ENCODE data around the gene TMEM51. TPM values are rescaled to one million over a fixed set of nuclear protein-coding genes. Genes with fewer than 3 reads are reported as not detected.

Gene TMEM51
- total RNA-seq, 5 donors from 2014 or later (not counting 1 experiment from before 2014, with no cell fraction given), result 0.23 to 0.26 TPM; not detected in 3

DNA sequence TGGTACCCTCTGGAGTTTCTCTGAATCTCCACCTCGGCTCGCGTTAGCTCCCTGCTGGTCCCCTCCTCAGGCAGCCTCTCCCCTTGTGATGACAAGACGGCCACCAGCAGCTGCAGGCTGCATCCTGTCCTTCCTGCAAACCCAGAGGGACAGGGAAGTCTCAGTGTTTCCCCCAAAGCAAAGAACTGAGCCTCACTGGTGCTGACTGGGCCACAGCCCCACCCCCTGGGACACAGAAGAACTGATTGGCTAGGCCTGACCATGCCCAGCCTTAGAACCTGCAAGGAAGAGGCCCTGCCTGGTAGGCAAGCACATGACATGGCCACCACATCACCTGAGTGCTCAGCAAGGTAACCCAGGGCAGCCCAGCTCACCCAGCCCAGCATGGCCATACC lies 34.6 kb downstream of the TMEM51 start:
- Mint-ChIP-seq H3K9me3 (no peaks in the 10 kb centered on the region), H3K27me3 (peaks cover 20 to 31% of the 10 kb centered on the region in 2 donors), H3K36me3 (no peaks in the 10 kb centered on the region), H3K4me1 (no peaks in the 10 kb centered on the region), H3K27ac (no peak overlapping the region), H3K4me3 (no peak overlapping the region)
- H3K4me3 ChIP-seq (ENCODE audit: control insufficient read depth in 1 of 2, extremely low read depth in 1 of 2, low read length in 1 of 2), result no peak overlapping the region
- H3K27ac ChIP-seq (ENCODE audit: low read length), result no peak overlapping the region
- no peaks in the 10 kb centered on the region for H3K36me3 ChIP-seq (ENCODE audit: control insufficient read depth in 2 of 2, extremely low read depth in 1 of 2, insufficient read depth in 1 of 2, low read length in 1 of 2)
- no peaks in the 10 kb centered on the region for H3K9me3 ChIP-seq
- ATAC-seq (replicated peaks in 1 of 4) (no peak), DNase-seq (no peak)
- WGBS (ENCODE audit: insufficient coverage), result 81% methylated on average over 4 of the region's 4 CpGs
- ChIA-PET POLR2A (no interaction called here), CTCF (no interaction called here)
- peaks cover 0 to 24% of the 10 kb centered on the region in 2 experiments for H3K27me3 ChIP-seq (replicated peaks in 1 of 2; ENCODE audit: control insufficient read depth in 2 of 2, extremely low read depth in 1 of 2, insufficient read depth in 2 of 2, low read length in 1 of 2)
- H3K4me1 ChIP-seq (ENCODE audit: control insufficient read depth in 1 of 2, extremely low read depth in 1 of 2, insufficient read depth in 2 of 2, low read length in 2 of 2), result no peaks in the 10 kb centered on the region

DNA sequence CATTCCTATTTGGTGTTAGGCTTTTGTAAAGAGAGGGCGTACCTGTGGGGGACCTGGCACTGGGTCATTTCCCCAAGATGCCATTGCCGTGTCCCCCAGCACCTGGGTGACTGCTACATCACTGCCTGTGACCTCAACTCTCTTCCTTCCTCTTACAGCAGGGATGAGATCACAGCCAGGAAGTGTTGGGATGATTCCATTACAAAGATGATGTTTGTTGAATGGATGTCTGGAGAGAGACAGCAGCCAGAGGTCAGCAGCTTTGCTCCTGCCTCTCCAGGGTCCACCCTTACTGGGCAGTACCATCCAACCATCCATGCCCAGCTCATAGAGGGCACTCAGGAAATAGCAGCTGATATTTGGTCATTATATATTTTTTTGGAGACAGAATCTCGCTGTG lies 35.1 kb downstream of the TMEM51 start:
- DNase-seq, result no peak
- ATAC-seq (replicated peaks in 1 of 4), result no peak
- no peaks in the 10 kb centered on the region for H3K9me3 Mint-ChIP-seq
- no peaks in the 10 kb centered on the region for H3K4me1 Mint-ChIP-seq
- no CpG with 5 or more reads among the region's 3 CpGs for WGBS (ENCODE audit: insufficient coverage)
- no peak overlapping the region for H3K27ac Mint-ChIP-seq
- H3K27me3 Mint-ChIP-seq, result peaks cover 15 to 27% of the 10 kb centered on the region in 2 donors
- Histone ChIP-seq H3K4me3 (ENCODE audit: control insufficient read depth in 1 of 2, extremely low read depth in 1 of 2, low read length in 1 of 2) (no peak overlapping the region), H3K36me3 (ENCODE audit: control insufficient read depth in 2 of 2, extremely low read depth in 1 of 2, insufficient read depth in 1 of 2, low read length in 1 of 2) (no peaks in the 10 kb centered on the region), H3K9me3 (no peaks in the 10 kb centered on the region), H3K4me1 (ENCODE audit: control insufficient read depth in 1 of 2, extremely low read depth in 1 of 2, insufficient read depth in 2 of 2, low read length in 2 of 2) (no peaks in the 10 kb centered on the region), H3K27ac (ENCODE audit: low read length) (no peak overlapping the region), H3K27me3 (replicated peaks in 1 of 2; ENCODE audit: control insufficient read depth in 2 of 2, extremely low read depth in 1 of 2, insufficient read depth in 2 of 2, low read length in 1 of 2) (peaks cover 0 to 24% of the 10 kb centered on the region in 2 experiments)
- POLR2A ChIA-PET, result no interaction called here
- H3K36me3 Mint-ChIP-seq, result no peaks in the 10 kb centered on the region
- no peak overlapping the region for H3K4me3 Mint-ChIP-seq
- CTCF ChIA-PET, result no interaction called here

DNA sequence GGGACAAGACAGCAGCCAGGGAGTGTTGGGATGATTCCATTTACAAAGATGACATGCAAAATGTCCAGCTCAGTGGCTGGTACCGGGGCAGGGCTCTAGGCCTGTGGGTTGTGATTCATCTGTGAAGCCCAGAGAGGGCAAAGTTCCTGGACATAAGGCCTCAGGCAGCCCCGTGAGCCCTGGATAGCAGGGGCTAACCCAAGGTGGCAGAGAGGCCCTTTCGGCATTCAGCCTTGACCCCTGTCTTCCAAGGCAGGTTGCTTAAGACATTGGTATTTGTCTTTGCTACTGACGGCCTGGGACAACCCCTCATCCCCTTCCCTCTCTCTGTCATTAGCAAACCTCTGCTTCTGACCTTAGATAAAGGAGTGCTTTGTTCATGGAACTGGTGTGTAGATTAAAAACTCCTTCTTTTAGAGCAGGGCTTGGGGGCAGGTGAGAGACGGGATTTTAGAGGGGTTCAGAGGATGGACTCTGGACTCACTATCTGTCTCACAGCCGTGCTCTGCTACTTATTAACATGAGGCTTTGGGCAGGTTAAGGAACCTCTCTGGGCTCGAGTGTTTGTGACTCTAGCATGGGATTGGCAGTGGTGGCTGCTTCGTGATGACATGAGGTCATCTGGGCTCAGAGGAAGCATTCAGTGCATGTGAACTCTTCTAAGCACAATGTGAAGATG lies 36.3 kb downstream of the TMEM51 start:
- Histone ChIP-seq H3K4me1 (ENCODE audit: control insufficient read depth in 1 of 2, extremely low read depth in 1 of 2, insufficient read depth in 2 of 2, low read length in 2 of 2) (no peaks in the 10 kb centered on the region), H3K9me3 (no peaks in the 10 kb centered on the region), H3K36me3 (ENCODE audit: control insufficient read depth in 2 of 2, extremely low read depth in 1 of 2, insufficient read depth in 1 of 2, low read length in 1 of 2) (no peaks in the 10 kb centered on the region), H3K4me3 (ENCODE audit: control insufficient read depth in 1 of 2, extremely low read depth in 1 of 2, low read length in 1 of 2) (no peak overlapping the region), H3K27me3 (replicated peaks in 1 of 2; ENCODE audit: control insufficient read depth in 2 of 2, extremely low read depth in 1 of 2, insufficient read depth in 2 of 2, low read length in 1 of 2) (peaks cover 0 to 20% of the 10 kb centered on the region in 2 experiments), H3K27ac (ENCODE audit: low read length) (no peak overlapping the region)
- Mint-ChIP-seq H3K4me3 (no peak overlapping the region), H3K27me3 (peaks cover 15 to 21% of the 10 kb centered on the region in 2 donors), H3K4me1 (no peaks in the 10 kb centered on the region), H3K36me3 (no peaks in the 10 kb centered on the region), H3K27ac (no peak overlapping the region), H3K9me3 (no peaks in the 10 kb centered on the region)
- WGBS (ENCODE audit: insufficient coverage), result 86% methylated on average over 7 of the region's 8 CpGs
- DNase-seq (no peak), ATAC-seq (replicated peaks in 1 of 4) (no peak)
- POLR2A ChIA-PET, result no interaction called here
- CTCF ChIA-PET, result no interaction called here

DNA sequence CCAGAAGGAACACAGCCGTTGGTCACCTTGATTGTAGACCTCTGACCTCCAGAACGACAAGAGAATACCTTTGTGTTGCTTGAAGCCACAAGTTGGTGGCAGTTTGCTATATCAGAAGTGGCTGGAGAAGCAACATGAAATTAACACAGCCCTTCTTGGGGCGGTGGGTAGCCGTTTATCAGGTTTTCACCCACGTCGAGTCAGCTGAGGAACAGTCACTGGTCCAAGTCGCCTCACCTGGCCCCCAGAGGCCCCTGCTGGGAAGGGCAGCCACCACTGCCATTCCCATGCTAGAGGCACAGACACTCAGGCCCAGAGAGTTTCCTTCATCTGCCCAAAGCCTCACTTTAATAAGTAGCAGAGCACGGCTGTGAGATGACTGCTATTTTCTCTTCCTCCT lies 37.7 kb downstream of the TMEM51 start:
- no peak for ATAC-seq (replicated peaks in 1 of 4)
- Histone ChIP-seq H3K36me3 (ENCODE audit: control insufficient read depth in 2 of 2, extremely low read depth in 1 of 2, insufficient read depth in 1 of 2, low read length in 1 of 2) (no peaks in the 10 kb centered on the region), H3K4me1 (ENCODE audit: control insufficient read depth in 1 of 2, extremely low read depth in 1 of 2, insufficient read depth in 2 of 2, low read length in 2 of 2) (no peaks in the 10 kb centered on the region), H3K27me3 (replicated peaks in 1 of 2; ENCODE audit: control insufficient read depth in 2 of 2, extremely low read depth in 1 of 2, insufficient read depth in 2 of 2, low read length in 1 of 2) (peaks cover 0 to 17% of the 10 kb centered on the region in 2 experiments), H3K4me3 (ENCODE audit: control insufficient read depth in 1 of 2, extremely low read depth in 1 of 2, low read length in 1 of 2) (no peak overlapping the region), H3K27ac (ENCODE audit: low read length) (no peak overlapping the region), H3K9me3 (no peaks in the 10 kb centered on the region)
- ChIA-PET POLR2A (no interaction called here), CTCF (no interaction called here)
- 71% methylated on average over 7 of the region's 8 CpGs for WGBS (ENCODE audit: insufficient coverage)
- Mint-ChIP-seq H3K27ac (no peak overlapping the region), H3K4me3 (no peak overlapping the region), H3K4me1 (no peaks in the 10 kb centered on the region), H3K9me3 (no peaks in the 10 kb centered on the region), H3K27me3 (peaks cover 11 to 16% of the 10 kb centered on the region in 2 donors), H3K36me3 (no peaks in the 10 kb centered on the region)
- DNase-seq, result no peak

DNA sequence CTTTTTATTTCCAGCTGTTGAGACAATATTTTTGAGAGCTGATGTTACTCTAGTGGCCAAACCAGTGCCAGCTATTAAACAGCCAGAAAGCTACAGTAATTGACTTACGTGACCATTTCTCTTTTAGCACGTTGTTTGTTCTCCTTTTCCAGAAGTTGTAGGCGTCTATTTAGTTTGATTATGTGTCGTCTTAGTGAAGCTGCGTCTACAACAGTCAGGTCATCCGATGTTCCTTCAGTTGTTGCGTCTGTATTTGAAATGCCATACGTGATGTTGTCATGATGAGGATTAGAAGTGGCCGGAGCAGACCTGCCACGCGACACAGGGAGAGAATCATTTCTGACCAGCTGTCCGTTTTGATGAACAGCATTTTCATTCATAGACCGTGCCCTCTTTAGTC lies 38.2 kb downstream of the TMEM51 start:
- Histone ChIP-seq H3K27ac (ENCODE audit: low read length) (no peak overlapping the region), H3K4me1 (ENCODE audit: control insufficient read depth in 1 of 2, extremely low read depth in 1 of 2, insufficient read depth in 2 of 2, low read length in 2 of 2) (no peaks in the 10 kb centered on the region), H3K36me3 (ENCODE audit: control insufficient read depth in 2 of 2, extremely low read depth in 1 of 2, insufficient read depth in 1 of 2, low read length in 1 of 2) (no peaks in the 10 kb centered on the region), H3K27me3 (replicated peaks in 1 of 2; ENCODE audit: control insufficient read depth in 2 of 2, extremely low read depth in 1 of 2, insufficient read depth in 2 of 2, low read length in 1 of 2) (peaks cover 0 to 14% of the 10 kb centered on the region in 2 experiments), H3K9me3 (no peaks in the 10 kb centered on the region), H3K4me3 (ENCODE audit: control insufficient read depth in 1 of 2, extremely low read depth in 1 of 2, low read length in 1 of 2) (no peak overlapping the region)
- ChIA-PET CTCF (interaction anchor here in 1 of 2 donors (0.6 kb wide), 1 partner anchor 29 kb away, joined by 6 read pairs; no protein-coding TSS in a partner anchor), POLR2A (no interaction called here)
- Mint-ChIP-seq H3K4me3 (no peak overlapping the region), H3K27me3 (peaks cover 8 to 11% of the 10 kb centered on the region in 2 donors), H3K27ac (no peak overlapping the region), H3K4me1 (no peaks in the 10 kb centered on the region), H3K9me3 (no peaks in the 10 kb centered on the region), H3K36me3 (no peaks in the 10 kb centered on the region)
- WGBS (ENCODE audit: insufficient coverage), result 84% methylated on average over 13 of the region's 13 CpGs
- no peak for ATAC-seq (replicated peaks in 1 of 4)
- DNase-seq, result no peak

DNA sequence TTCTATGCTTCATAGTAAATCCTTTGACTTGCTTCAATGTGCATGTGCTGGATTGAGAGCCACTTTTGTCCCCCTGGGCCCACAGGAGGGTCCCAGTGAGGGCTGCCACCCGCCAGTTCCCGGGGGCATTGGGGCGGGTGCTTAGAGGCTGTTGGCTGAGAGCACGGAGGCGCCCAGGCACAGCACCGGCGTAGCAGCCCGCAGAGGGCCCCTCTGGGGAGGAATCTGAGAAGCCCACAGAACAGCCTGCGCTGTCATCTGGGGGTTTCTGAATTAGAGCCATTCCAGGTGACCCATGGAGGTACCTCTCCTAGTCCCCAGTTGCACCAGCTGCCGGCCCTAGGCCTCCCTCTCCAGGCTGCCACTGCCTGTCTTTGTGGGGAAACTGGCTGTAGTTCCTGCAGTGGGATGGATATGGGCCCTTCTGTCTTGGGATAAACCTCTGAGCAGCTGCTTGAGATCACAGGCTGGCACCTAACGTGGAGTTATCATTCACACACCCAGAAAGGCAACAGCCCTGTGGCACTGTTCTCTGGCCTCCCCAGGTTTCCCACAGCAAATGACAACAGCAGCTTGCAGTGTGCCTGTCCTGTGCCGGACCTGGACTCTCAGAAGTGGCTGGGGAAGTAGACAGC lies 39.5 kb downstream of the TMEM51 start:
- Histone ChIP-seq H3K27me3 (replicated peaks in 1 of 2; ENCODE audit: control insufficient read depth in 2 of 2, extremely low read depth in 1 of 2, insufficient read depth in 2 of 2, low read length in 1 of 2) (peaks cover 0 to 9% of the 10 kb centered on the region in 2 experiments), H3K27ac (ENCODE audit: low read length) (no peak overlapping the region), H3K4me3 (ENCODE audit: control insufficient read depth in 1 of 2, extremely low read depth in 1 of 2, low read length in 1 of 2) (no peak overlapping the region), H3K36me3 (ENCODE audit: control insufficient read depth in 2 of 2, extremely low read depth in 1 of 2, insufficient read depth in 1 of 2, low read length in 1 of 2) (no peaks in the 10 kb centered on the region), H3K4me1 (ENCODE audit: control insufficient read depth in 1 of 2, extremely low read depth in 1 of 2, insufficient read depth in 2 of 2, low read length in 2 of 2) (no peaks in the 10 kb centered on the region), H3K9me3 (no peaks in the 10 kb centered on the region)
- no peaks in the 10 kb centered on the region for H3K36me3 Mint-ChIP-seq
- peaks cover 3 to 5% of the 10 kb centered on the region in 2 donors for H3K27me3 Mint-ChIP-seq
- H3K4me3 Mint-ChIP-seq, result no peak overlapping the region
- ATAC-seq (replicated peaks in 1 of 4) (no peak), DNase-seq (no peak)
- 71% methylated on average over 10 of the region's 12 CpGs for WGBS (ENCODE audit: insufficient coverage)
- H3K9me3 Mint-ChIP-seq, result no peaks in the 10 kb centered on the region
- ChIA-PET CTCF (no interaction called here), POLR2A (no interaction called here)
- no peak overlapping the region for H3K27ac Mint-ChIP-seq
- no peaks in the 10 kb centered on the region for H3K4me1 Mint-ChIP-seq

All from T-cell (primary cell).